ENCODE results near the gene UBE2S.

Gene UBE2S

DNA sequence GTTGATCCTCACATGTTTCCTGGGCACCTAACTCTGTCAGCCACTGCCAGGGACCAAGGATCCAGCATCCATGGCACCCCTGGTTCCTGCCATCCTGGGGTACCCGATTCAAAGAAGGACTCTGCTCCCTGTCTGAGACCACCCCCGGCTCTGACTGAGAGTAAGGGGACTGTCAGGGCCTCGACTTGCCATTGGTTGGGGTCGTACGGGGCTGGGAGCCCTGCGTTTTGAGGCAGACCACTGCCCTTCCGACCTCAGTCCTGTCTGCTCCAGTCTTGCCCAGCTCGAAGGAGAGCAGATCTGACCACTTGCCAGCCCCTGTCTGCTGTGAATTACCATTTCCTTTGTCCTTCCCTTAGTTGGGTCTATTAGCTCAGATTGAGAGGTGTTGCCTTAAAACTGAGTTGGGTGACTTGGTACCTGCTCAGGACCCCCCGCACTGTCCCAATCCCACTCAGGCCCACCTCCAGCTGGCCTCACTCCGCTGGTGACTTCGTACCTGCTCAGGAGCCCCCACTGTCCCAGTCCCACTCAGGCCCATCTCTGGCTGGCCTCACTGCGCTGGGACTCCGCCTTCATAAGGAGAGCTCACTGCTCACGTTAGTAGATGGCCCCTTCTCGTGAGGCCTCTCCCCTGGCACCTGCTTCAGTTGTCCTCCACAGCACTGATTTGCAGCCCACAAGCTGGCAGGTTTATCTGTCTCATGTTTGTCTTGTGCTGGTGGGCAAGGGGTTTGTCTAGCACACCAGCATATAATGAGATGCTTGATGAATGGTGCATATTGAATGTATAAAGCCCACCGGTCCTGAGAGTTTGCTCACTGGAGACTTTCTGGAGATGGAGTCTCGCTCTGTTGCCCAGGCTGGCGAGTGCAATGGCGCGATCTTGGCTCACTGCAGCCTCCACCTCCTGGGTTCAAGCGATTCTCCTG lies 17.9 kb downstream of the UBE2S start:
- no peaks in the 10 kb centered on the region for H3K9me3 ChIP-seq
- peaks cover 31% of the 10 kb centered on the region for H3K4me1 ChIP-seq
- H3K4me3 ChIP-seq, result no peak overlapping the region
- H3K36me3 ChIP-seq (replicated peaks), result peaks cover 56% of the 10 kb centered on the region
- H3K27me3 ChIP-seq (ENCODE audit: low read depth), result no peaks in the 10 kb centered on the region
- no peak for DNase-seq (ENCODE audit: low spot score in 2 of 2)
- in situ Hi-C loops (cut with MboI; ENCODE audit: low sequenced_read_pairs), result loop anchor here (10.0 kb wide), 1 partner anchor 85 kb away; no protein-coding TSS in a partner anchor

DNA sequence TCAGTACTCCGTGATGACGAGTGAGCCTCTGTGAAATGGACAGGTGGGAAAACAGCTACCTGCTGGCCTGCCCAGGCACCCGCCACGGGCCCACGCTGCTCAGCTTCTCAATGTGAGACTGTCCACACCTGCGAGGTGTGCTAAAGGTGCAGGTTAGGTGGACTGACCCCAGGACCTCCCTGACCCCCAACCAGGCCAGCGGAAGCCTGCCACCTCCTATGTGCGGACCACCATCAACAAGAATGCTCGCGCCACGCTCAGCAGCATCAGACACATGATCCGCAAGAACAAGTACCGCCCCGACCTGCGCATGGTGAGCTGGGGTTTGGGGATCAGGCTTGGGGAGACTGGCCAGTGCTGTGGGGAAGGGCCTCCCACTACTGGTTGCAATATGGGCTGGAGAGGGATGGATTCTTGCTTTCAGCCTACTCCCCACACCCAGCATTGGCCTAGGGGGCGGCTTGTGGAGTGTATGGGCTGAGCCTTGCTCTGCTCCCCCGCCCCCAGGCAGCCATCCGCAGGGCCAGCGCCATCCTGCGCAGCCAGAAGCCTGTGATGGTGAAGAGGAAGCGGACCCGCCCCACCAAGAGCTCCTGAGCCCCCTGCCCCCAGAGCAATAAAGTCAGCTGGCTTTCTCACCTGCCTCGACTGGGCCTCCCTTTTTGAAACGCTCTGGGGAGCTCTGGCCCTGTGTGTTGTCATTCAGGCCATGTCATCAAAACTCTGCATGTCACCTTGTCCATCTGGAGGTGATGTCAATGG lies 19.7 kb downstream of the UBE2S start:
- H3K27me3 ChIP-seq (ENCODE audit: low read depth), result no peaks in the 10 kb centered on the region
- H3K36me3 ChIP-seq (replicated peaks), result peaks cover 56% of the 10 kb centered on the region
- H3K9me3 ChIP-seq, result no peaks in the 10 kb centered on the region
- no peak for DNase-seq (ENCODE audit: low spot score in 2 of 2)
- H3K4me3 ChIP-seq, result peak overlapping the region; percentile 88
- in situ Hi-C loops (cut with MboI; ENCODE audit: low sequenced_read_pairs), result loop anchor here (10.0 kb wide), 1 partner anchor 83 kb away; no protein-coding TSS in a partner anchor
- H3K4me1 ChIP-seq, result peaks cover 38% of the 10 kb centered on the region

DNA sequence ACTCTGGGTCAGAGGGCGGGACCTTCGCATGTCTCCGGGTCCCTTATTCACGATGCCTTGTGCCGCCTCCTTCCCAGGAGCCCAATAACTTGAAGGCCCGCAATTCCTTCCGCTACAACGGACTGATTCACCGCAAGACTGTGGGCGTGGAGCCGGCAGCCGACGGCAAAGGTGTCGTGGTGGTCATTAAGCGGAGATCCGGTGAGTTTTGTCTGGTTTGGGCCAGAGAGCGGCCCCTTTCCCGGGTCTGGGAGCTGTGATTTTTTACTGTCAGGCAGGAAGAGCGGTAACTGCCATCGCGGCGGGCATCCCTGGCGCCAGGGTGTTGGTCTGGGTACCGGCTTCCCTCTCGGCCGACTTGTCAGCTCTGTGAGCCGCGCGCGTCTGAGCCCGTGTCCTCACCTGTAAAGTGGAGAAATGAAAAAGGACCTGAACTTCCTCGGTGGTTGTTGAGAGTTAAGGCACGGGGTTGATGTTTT lies 21.1 kb downstream of the UBE2S start:
- peaks cover 56% of the 10 kb centered on the region for H3K36me3 ChIP-seq (replicated peaks)
- peak overlapping the region; percentile 88 for H3K4me3 ChIP-seq
- H3K9me3 ChIP-seq, result no peaks in the 10 kb centered on the region; the same call in 1 of the 2 replicates
- H3K4me1 ChIP-seq, result peaks cover 34% of the 10 kb centered on the region
- in situ Hi-C loops (cut with MboI; ENCODE audit: low sequenced_read_pairs), result loop anchor here (10.0 kb wide), 1 partner anchor 82 kb away; no protein-coding TSS in a partner anchor
- no peak for DNase-seq (ENCODE audit: low spot score in 2 of 2)
- no peaks in the 10 kb centered on the region for H3K27me3 ChIP-seq (ENCODE audit: low read depth)

DNA sequence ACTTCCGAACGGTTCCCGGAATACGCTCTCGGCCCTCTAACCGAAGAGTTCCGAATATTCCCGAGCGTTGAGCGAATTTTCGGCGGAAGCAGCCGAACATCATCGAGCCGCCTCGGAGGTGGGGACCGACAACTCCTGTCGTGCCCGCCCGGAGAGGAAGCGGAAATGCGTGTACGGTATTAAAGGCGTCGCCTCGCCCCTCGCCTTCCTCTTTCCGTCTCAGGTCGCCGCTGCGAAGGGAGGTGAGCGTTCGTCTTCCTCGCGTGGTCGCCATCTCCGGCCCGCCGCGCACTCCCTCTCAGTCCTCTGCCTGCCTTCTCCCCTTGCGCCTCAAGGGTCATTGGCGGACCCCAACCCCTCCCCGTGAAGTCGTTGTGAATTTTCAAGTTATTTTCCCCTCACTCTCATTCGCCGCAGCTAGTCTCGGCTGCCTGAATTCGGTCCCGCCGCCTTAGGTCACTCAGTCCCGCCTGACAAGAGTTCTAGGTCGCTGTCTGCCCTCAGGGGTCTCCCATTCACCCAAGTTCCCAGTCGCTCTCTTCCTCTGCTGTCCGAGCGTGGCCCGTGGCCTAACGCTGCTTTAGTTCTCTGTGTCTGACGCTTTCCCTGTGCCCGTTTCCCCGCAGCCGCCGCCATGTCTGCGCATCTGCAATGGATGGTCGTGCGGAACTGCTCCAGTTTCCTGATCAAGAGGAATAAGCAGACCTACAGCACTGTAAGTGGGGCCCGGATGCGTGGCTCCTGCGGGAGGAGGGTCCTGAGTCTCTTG lies 21.7 kb downstream of the UBE2S start, which contains the start of gene RPL28:
Gene RPL28 (plus strand): TSS at position 209 of the 769 bp plus-strand sequence. CDS start 426 bp downstream, at position 635.
- in situ Hi-C loops (cut with MboI; ENCODE audit: low sequenced_read_pairs), result loop anchor here (10.0 kb wide), 1 partner anchor 81 kb away; no protein-coding TSS in a partner anchor
- Histone ChIP-seq H3K4me3 (peak within 1 kb of the TSS; percentile 88), H3K9me3 (no peaks in the 10 kb centered on the region; the same call in 1 of the 2 replicates), H3K36me3 (replicated peaks) (peaks cover 51% of the 10 kb centered on the region), H3K27me3 (ENCODE audit: low read depth) (no peaks in the 10 kb centered on the region), H3K4me1 (peaks cover 31% of the 10 kb centered on the region)
- peak; percentile 95 to 98 for DNase-seq (ENCODE audit: low spot score in 2 of 2)

DNA sequence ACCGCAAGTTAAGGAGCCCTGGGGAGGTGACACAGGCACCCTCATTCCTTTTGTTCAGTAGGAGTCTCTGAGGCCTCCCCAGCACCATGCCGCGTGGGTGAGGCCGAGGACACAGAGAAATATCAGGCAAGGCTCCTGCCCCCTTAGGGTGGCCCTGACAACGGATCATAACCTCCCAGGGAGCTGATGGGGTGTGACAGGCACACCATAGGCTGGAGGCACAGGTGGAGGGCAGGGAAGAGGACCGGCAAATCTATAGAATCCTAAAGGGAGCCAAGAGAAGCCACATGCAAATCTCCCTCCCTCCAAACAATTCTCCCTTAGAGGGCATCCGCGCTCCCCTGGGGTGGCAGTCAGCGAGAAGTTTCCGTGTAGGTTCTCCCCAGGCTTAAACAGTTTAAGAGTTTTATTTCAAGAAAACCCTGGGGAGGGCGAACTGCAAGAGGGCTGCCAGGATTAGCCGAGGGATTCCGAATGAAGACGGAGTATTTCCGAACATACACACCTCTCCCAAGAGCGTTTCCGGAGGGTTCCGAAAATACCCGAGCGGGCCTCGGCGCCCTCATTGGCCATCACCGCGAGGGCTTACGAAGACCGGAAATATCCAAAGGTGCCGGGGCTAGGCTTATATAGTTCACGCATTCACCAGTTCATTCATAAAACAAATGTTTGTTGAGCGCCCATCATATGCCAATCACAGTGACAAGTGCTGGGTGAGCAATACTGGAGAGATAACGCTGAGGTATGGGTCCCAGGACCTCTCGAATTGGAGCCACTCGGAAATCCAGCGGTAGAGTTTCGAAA lies 22.5 kb downstream of the UBE2S start:
- peak; percentile 89 to 99 for DNase-seq (ENCODE audit: low spot score in 2 of 2)
- Histone ChIP-seq H3K4me1 (peaks cover 29% of the 10 kb centered on the region), H3K27me3 (ENCODE audit: low read depth) (no peaks in the 10 kb centered on the region), H3K4me3 (peak overlapping the region; percentile 88), H3K36me3 (replicated peaks) (peaks cover 43% of the 10 kb centered on the region), H3K9me3 (no peaks in the 10 kb centered on the region; the same call in 1 of the 2 replicates)
- in situ Hi-C loops (cut with MboI; ENCODE audit: low sequenced_read_pairs), result loop anchor here (10.0 kb wide), 1 partner anchor 80 kb away; no protein-coding TSS in a partner anchor

DNA sequence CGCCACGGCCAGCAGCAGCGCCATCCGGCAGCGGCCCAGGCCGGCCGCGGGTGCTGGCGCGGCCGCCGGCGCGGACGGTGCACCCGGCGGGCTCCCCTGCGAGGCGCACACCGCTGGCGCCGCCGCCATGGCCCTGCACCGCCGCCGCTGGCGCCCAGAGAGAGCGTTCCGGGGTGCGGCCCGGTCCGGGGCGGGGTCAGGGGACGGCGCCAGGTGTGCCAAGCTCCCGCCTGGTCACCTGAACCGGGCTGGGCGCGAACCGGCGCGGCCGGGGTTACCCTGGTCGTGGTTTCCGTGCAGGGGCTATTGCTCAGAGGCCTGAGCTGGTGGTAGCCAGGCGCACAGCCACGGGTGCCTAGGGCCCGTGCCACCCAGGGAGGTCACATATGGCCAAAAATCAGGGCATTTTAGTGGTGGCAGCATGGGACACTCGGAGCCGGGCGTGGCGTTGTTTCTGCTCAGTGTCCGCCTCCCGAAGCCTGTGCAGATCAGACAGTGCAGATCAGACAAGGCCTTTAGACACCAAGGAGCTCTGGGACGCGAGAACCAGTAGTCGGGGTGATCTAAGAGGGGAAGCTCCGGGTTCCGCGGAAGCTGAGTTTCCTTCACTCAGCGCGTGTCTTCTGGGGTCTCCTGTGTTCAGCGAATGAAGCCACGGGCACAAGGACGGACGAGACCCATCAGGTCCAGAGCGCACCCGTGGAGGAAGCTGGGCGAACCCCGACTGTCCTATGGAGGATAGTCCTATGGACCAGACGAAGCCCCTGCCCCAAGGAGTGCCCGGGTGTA lies 23.3 kb downstream of the UBE2S start, which contains the start of gene TMEM238:
Gene TMEM238 (minus strand): TSS at position 162 of the 789 bp plus-strand sequence. CDS start 33 bp downstream, at position 129.
- Histone ChIP-seq H3K4me1 (peaks cover 29% of the 10 kb centered on the region), H3K36me3 (replicated peaks) (peaks cover 35% of the 10 kb centered on the region), H3K9me3 (no peaks in the 10 kb centered on the region; the same call in 1 of the 2 replicates), H3K4me3 (peak within 1 kb of the TSS; percentile 88), H3K27me3 (ENCODE audit: low read depth) (no peaks in the 10 kb centered on the region)
- no peak for DNase-seq (ENCODE audit: low spot score in 2 of 2)
- in situ Hi-C loops (cut with MboI; ENCODE audit: low sequenced_read_pairs), result loop anchor here (10.0 kb wide), 1 partner anchor 80 kb away; no protein-coding TSS in a partner anchor

DNA sequence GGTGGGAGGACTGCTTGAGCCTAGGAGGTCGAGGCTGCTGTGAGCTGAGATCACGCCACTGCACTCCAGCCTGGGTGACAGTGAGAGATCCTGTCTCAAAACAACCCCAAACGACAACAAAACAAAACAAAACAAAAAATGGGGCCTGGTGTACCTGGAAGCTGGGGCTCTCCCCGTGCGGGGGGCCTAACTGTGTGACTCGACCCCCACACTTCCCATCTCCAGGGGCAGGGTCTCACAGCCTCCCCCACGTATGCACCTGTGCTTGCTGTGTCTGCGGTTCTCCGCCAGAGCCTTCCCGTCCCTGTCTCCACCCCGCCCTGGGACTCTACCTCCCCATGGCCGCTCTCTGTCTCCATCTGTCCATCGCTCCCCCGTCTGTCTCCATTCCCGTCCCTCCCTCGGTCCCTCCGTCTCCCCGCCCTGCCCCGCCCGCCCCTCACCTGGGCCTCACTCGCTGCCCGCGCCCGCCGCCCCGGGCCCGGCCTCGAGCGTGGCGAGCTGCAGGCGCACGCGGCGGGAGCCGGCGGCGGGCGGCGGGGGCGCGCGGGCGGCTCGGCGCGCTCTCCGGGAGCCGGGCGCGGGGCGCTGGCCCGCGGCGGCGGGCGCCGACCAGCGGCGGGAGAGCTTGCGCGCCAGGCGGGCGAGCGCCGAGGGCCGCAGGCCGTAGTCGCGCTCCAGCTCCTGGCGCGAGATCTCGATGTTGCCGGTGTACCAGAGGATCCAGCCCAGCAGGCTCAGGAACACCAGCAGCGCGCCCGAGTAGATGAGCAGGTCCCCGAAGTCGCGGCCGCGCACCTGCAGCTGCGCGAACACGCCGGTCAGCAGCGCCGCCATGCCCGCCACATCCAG lies 24.1 kb downstream of the UBE2S start:
- peak overlapping the region; percentile 88 for H3K4me3 ChIP-seq
- no peaks in the 10 kb centered on the region; the same call in 1 of the 2 replicates for H3K9me3 ChIP-seq
- peak; percentile 51 to 76 for DNase-seq (ENCODE audit: low spot score in 2 of 2)
- no peaks in the 10 kb centered on the region for H3K27me3 ChIP-seq (ENCODE audit: low read depth)
- H3K36me3 ChIP-seq (replicated peaks), result peaks cover 27% of the 10 kb centered on the region
- in situ Hi-C loops (cut with MboI; ENCODE audit: low sequenced_read_pairs), result loop anchor here (10.0 kb wide), 1 partner anchor 79 kb away; no protein-coding TSS in a partner anchor
- H3K4me1 ChIP-seq, result peaks cover 27% of the 10 kb centered on the region

DNA sequence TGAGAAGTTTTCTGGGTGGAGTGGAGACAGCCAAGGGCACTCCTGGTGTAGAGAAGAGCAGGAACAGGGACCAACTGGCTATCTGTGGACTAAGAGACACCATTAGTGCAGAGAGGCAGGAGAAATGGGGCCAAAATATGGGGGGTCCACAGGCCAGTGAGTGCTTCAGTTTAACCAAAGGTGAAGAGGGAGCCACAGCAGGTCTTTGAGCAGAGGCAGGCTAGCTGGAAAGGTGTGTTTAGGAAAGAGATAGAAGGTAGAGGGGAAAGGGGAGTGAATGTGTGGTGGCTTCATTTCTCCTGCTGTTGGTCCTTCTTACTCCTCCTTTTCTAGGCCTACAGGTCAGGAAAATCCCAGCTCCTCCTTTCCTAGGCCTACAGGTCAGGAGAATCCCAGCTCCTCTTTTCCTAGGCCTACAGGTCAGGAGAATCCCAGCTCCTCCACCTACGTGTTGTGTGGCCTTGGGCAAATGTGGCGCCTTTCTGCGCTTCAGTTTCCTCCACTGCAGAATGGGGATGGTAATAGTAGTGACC lies 25.0 kb downstream of the UBE2S start:
- Histone ChIP-seq H3K4me3 (no peak overlapping the region), H3K36me3 (replicated peaks) (peaks cover 18% of the 10 kb centered on the region)
- in situ Hi-C loops (cut with MboI; ENCODE audit: low sequenced_read_pairs), result loop anchor here (10.0 kb wide), 1 partner anchor 78 kb away; no protein-coding TSS in a partner anchor

DNA sequence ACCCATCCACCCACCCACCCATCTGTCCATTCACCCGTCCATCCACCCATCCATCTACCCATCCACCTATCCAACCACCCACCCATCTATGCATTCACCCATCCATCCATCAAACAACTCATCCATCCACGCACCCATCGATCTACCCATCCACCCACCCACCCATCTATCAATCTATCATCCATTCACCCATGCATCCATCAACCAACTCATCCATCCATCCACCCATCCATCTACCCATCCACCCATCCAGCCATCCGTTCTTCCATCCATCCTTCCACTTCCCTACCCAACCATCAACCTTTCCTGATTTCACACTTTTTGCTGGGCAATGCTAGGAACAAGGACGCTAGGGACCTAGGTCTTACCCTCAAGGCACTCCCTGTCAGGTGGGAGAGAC lies 25.6 kb downstream of the UBE2S start:
- no peak overlapping the region for H3K4me3 ChIP-seq

More for the DNA sequence above, 25.0 kb downstream of the UBE2S start:
- no peak for DNase-seq (ENCODE audit: low spot score in 2 of 2)
- Histone ChIP-seq H3K9me3 (no peaks in the 10 kb centered on the region; the same call in 1 of the 2 replicates), H3K27me3 (ENCODE audit: low read depth) (no peaks in the 10 kb centered on the region), H3K4me1 (peaks cover 18% of the 10 kb centered on the region)

DNA sequence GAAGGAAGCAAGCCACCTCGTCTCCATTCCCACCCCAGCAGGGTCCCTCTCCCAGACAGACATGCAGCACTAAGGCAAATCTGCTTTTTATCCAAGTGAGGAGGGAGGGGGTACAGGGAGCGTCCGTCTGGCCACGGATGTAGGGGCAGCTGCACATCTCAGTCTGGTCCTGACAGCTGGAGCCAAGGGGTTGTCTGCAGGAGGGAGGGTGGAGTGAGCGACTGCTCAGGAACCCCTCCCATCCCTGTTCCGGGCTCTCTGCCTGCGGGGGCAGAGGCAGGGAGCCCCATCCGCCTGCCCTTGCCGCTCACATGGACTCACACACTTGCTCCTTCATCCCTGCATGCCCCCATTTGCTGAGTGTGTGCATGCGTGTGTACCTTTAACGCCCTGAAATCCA lies 28.4 kb downstream of the UBE2S start:
- no peak overlapping the region for H3K4me3 ChIP-seq
- H3K27me3 ChIP-seq (ENCODE audit: low read depth), result no peaks in the 10 kb centered on the region
- no peak for DNase-seq (ENCODE audit: low spot score in 2 of 2)
- no peaks in the 10 kb centered on the region for H3K36me3 ChIP-seq (replicated peaks)
- peaks cover 8% of the 10 kb centered on the region for H3K4me1 ChIP-seq
- H3K9me3 ChIP-seq, result no peaks in the 10 kb centered on the region; the same call in 1 of the 2 replicates
- in situ Hi-C loops (cut with MboI; ENCODE audit: low sequenced_read_pairs), result no loop called here

More for the DNA sequence above, 25.6 kb downstream of the UBE2S start:
- no peak for DNase-seq (ENCODE audit: low spot score in 2 of 2)
- peaks cover 12% of the 10 kb centered on the region for H3K36me3 ChIP-seq (replicated peaks)
- no peaks in the 10 kb centered on the region for H3K27me3 ChIP-seq (ENCODE audit: low read depth)
- H3K9me3 ChIP-seq, result no peaks in the 10 kb centered on the region; the same call in 1 of the 2 replicates
- H3K4me1 ChIP-seq, result peaks cover 13% of the 10 kb centered on the region
- in situ Hi-C loops (cut with MboI; ENCODE audit: low sequenced_read_pairs), result loop anchor here (10.0 kb wide), 1 partner anchor 77 kb away; no protein-coding TSS in a partner anchor
